DOHH2 (cell line): ENCODE data around the gene PHACTR1.

Experiments used
- EZH2phosphoT487 ChIP-seq: fragments of 200-600 bp; sonication (generic); IDR thresholded peaks from 2 replicates; pipeline ENCODE4 v1.6.1; 2017; ENCODE audit warnings: borderline replicate concordance, mild to moderate bottlenecking, antibody characterized with exemption, low read length, moderate library complexity, mixed read lengths
- TF ChIP-seq, protein P1 (sequence below): fragments of 200-600 bp; sonication (generic); IDR thresholded peaks from one replicate; pipeline ENCODE4 v1.5.1; 2014; ENCODE audit warnings: antibody characterized with exemption, mild to moderate bottlenecking, low read depth, low read length; ENCODE audit not compliant: poor library complexity, severe bottlenecking

- TF ChIP-seq, protein P1, sequence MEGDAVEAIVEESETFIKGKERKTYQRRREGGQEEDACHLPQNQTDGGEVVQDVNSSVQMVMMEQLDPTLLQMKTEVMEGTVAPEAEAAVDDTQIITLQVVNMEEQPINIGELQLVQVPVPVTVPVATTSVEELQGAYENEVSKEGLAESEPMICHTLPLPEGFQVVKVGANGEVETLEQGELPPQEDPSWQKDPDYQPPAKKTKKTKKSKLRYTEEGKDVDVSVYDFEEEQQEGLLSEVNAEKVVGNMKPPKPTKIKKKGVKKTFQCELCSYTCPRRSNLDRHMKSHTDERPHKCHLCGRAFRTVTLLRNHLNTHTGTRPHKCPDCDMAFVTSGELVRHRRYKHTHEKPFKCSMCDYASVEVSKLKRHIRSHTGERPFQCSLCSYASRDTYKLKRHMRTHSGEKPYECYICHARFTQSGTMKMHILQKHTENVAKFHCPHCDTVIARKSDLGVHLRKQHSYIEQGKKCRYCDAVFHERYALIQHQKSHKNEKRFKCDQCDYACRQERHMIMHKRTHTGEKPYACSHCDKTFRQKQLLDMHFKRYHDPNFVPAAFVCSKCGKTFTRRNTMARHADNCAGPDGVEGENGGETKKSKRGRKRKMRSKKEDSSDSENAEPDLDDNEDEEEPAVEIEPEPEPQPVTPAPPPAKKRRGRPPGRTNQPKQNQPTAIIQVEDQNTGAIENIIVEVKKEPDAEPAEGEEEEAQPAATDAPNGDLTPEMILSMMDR: no peak
- no peak for TF ChIP-seq EZH2phosphoT487
Measured at GRCh38 chr6:13328875-13329183, 612.3 kb downstream of the PHACTR1 start.
